HUES6 (cell line): Measurements from ENCODE around the gene ZRANB2.

ENCODE experiments used
- H3K27ac ChIP-seq: 2 replicates; pipeline ENCODE4 v1.7.0; 2013; ENCODE audit warnings: low read depth, mild to moderate bottlenecking, low read length, inconsistent platforms
- H3K27me3 ChIP-seq: 2 replicates; pipeline ENCODE4 v1.6.1; 2013; ENCODE audit warnings: low read length; ENCODE audit not compliant: control insufficient read depth, insufficient read depth
- H3K36me3 ChIP-seq: 2 replicates; pipeline ENCODE4 v1.6.1; 2013; ENCODE audit warnings: low read length; ENCODE audit not compliant: control insufficient read depth, insufficient read depth
- H3K4me1 ChIP-seq: 2 replicates; pipeline ENCODE4 v1.6.1; 2013; ENCODE audit warnings: low read length; ENCODE audit not compliant: control insufficient read depth, insufficient read depth
- H3K4me3 ChIP-seq: 2 replicates; pipeline ENCODE4 v1.5.1; 2013; ENCODE audit warnings: low read depth, low read length
- H3K9ac ChIP-seq: one replicate; pipeline ENCODE4 v1.6.1; 2013; ENCODE audit warnings: mild to moderate bottlenecking, low read length
- H3K9me3 ChIP-seq: 2 replicates; pipeline ENCODE4 v1.6.1; 2013; ENCODE audit warnings: low read depth, low read length; ENCODE audit not compliant: control insufficient read depth, insufficient read depth

Gene ZRANB2

DNA sequence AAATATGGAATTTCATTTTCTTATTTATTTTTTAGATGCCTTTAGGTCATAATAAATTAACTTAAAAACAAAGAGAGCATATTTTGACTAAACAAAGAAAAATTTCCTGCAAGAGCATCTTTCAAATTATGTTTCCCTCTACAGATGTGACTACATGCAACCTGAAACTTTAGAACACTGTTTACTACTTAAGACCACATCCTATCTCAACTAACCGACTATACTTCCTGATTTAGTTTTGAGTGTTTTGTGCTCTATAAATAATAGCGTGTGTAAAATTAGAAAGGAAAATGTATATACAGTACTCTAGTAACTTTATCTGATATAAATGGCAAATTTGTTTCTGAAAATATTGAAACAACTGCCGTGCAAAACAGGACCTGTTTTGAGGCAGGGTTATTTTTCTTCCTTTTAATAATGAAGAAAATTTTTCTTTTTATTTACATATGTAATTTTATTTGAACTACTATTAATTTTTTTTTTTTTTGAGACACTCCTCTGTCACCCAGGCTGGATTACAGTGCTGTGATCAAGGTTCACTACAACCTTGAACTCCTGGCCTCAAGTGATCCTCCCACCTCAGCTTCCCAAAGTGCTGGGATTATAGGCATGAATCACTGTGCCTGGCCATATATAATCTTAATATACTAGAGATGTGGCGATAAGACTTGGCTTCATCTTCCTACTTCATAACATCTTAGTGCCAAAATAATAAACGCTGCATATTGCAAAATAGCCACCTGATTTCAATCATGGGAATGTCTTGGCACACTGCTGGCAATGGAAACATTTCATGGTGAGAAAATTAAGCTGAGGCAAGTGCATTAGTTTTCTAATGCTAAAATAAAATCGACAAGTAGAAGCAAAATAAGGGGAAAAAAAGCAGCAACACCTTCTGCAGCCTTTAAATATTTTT lies 12.3 kb downstream of the ZRANB2 start:
- peaks cover 96% of the 10 kb centered on the region for H3K36me3 ChIP-seq

DNA sequence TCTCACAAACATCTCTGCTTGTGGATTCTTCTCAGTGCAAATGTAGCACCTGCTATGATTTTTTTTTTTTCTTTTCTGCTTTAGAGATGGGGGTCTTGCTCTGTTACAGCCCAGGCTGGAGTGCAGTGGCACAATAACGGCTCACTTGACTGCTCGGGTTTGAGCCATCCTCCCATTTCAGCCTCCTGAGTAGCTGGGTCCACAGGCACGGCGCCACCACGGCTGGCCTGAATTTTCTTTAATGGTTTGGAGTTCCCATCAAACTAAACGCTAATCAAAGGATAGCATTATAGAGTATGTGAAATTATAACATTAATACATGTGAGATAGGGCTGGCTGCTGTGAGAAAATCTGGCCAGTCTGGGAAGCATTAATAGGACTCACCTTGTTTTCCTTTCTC lies 26.0 kb downstream of the ZRANB2 start:
- H3K9me3 ChIP-seq, result no peaks in the 10 kb centered on the region
- no peak overlapping the region for H3K27ac ChIP-seq
- peaks cover 26% of the 10 kb centered on the region for H3K36me3 ChIP-seq
- no peak overlapping the region for H3K9ac ChIP-seq
- no peaks in the 10 kb centered on the region for H3K4me1 ChIP-seq
- no peaks in the 10 kb centered on the region for H3K27me3 ChIP-seq
- H3K4me3 ChIP-seq, result no peak overlapping the region

More for the DNA sequence above, 12.3 kb downstream of the ZRANB2 start:
- H3K9me3 ChIP-seq, result no peaks in the 10 kb centered on the region
- no peaks in the 10 kb centered on the region for H3K27me3 ChIP-seq
- no peak overlapping the region for H3K27ac ChIP-seq
- no peaks in the 10 kb centered on the region for H3K4me1 ChIP-seq
- H3K4me3 ChIP-seq, result no peak overlapping the region
- no peak overlapping the region for H3K9ac ChIP-seq

DNA sequence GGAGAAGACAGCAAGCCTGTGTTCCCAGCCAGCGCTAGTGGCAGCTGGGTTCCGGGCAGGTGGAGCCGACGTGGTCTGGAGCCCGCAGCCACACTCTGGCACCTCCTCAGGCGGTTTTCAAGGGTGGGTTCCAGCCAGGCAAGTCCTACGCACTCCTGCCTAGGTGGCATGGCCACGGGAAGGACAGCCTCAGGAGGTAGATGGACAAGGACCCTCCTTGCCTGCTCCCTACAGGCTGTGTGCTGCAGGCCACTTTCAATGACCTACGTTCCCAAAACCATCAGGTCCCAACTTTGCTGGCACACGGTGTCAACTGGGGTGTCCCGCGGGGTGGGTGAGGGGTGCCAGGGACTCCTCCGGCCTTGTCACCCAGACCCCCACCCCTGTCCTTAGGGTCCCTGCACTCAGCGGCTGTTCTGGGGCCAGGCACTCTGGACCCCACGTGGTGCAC lies 26.5 kb downstream of the ZRANB2 start:
- H3K9me3 ChIP-seq, result no peaks in the 10 kb centered on the region
- H3K36me3 ChIP-seq, result peaks cover 23% of the 10 kb centered on the region
- H3K9ac ChIP-seq, result no peak overlapping the region
- no peak overlapping the region for H3K4me3 ChIP-seq
- no peak overlapping the region for H3K27ac ChIP-seq
- peaks cover under 1% of the 10 kb centered on the region; the same call in 1 of the 2 replicates for H3K27me3 ChIP-seq
- no peaks in the 10 kb centered on the region for H3K4me1 ChIP-seq

DNA sequence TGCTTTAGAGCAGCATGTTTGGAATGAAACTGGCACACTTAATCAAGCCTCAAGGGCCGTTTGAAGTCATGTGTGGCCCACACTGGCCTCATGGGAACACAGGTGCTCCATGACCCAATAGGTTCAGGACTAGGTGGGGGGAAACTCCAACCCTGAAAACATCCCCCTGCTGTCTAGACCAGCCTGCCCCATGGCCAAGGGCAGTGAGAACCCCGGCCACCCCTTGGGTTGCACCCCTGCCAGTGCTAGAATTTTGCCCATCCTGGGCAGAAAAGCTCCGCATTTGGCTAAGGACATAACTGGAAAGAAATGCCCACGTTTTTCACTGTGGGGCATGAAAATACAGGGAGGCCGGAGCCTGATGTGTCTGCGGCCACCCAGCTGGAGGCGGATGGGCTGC lies 27.1 kb downstream of the ZRANB2 start:
- peaks cover 6% of the 10 kb centered on the region for H3K27me3 ChIP-seq
- H3K9me3 ChIP-seq, result no peaks in the 10 kb centered on the region
- H3K36me3 ChIP-seq, result peaks cover 17% of the 10 kb centered on the region
- no peaks in the 10 kb centered on the region for H3K4me1 ChIP-seq
- no peak overlapping the region for H3K4me3 ChIP-seq
- H3K9ac ChIP-seq, result no peak overlapping the region
- no peak overlapping the region for H3K27ac ChIP-seq

DNA sequence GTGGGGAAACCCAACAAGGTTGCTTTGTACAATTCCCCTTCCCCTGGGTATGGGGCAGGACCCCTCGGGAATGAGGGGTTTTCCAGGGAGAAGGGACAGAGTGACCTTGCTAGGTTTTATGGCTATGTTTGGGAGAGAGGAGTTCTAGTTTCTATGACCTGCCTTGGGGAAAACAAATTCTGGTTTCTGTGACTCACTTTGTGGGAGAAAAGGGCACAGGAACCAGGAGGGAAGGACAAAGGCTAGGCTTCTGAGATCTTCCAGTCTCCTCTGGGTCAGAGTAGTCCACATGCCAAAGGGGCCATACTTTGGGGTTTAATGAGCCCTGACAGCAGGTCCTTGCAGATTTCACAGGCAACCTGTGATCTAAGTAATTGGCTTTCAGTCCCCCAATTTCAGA lies 27.7 kb downstream of the ZRANB2 start:
- Histone ChIP-seq H3K27ac (no peak overlapping the region), H3K27me3 (peaks cover 12% of the 10 kb centered on the region), H3K9ac (no peak overlapping the region)

DNA sequence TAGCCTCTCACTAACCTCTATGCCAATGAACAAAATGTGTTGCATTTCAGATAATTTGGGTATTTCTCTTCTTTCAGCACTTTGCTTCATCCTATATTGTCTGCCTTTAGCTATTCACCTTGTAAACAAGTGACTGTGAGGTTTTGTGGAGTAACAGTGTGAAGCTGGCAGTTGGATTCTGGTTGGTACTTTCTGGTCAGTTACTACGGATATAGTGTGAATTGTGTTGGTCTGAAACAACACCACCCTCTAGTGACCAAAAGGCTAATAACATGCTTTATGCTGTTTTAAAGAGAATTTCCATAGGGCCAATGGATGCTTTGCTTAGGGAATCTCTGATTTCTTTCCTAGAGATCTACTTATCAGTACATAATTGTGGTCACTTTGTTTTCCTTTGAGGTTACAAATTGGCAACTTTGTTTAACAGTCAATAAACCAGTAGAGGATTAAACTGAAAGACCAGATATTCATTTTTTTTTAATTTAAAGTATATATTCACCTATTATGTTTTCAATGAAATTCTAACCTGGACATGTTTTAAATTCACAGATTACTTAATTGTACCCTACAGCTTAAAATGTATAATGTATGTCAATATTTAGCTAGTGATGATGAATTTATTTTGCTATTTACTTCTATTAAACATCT lies 30.8 kb downstream of the ZRANB2 start:
- Histone ChIP-seq H3K4me1 (peaks cover 15% of the 10 kb centered on the region), H3K9me3 (no peaks in the 10 kb centered on the region), H3K27ac (no peak overlapping the region), H3K27me3 (peaks cover 36% of the 10 kb centered on the region), H3K4me3 (no peak overlapping the region), H3K36me3 (no peaks in the 10 kb centered on the region), H3K9ac (no peak overlapping the region)

More for the DNA sequence above, 27.7 kb downstream of the ZRANB2 start:
- Histone ChIP-seq H3K9me3 (no peaks in the 10 kb centered on the region), H3K36me3 (peaks cover 13% of the 10 kb centered on the region), H3K4me3 (no peak overlapping the region), H3K4me1 (peaks cover 5% of the 10 kb centered on the region; the same call in 1 of the 2 replicates)

DNA sequence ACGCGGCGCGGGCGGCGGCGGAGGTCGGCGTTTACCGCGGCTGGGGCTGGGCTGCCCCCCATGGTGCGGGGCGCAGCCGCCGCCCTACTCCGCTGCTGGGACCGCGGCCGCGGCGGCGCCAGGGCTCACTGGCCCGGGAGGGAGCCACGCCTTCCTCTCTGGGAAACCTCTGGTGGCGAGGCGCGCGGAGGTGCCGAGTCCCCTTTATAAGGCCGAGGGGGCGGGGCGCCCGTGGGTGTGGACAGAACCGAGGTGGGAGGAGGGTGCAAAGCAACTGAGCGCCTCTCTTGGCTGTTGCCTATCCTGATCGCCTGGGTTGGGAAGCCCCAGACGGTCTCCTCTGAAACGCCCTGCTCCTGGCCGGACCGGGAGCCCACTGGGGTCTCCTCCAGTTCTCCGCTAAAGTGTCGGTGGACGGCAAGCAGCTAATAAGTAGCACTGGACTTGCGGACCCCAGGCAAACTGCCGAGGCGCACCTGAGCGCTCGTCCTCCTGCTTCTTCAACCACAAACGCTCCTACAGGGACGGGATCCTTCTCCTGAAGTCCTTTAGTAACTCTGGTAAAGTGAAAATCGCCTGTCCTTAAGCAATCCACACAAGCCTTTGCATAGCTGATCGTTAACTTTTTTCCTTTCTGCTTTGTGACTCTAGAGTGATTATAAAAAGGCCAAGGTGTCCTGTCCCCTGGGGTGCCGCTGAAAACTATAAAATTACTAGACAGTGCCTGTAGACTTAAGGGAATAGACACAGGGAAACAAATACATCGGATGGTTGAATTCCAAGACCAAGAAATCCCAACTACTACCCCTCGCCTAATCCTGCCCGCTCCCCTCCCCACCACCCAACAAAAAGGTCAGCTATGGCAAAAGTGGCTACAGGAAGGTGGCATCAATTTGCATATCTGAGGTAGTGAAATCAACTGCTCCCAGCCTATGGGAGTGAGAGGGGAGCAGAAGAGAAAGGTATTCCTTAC lies 32.9 kb downstream of the ZRANB2 start, which contains the start of gene PTGER3:
Gene PTGER3, minus strand, starts transcription at position 182 of the 973 bp plus-strand sequence. CDS start 239 bp downstream, outside the sequence.
- Histone ChIP-seq H3K4me3 (peak within 1 kb of the TSS; percentile 79), H3K9me3 (no peaks in the 10 kb centered on the region), H3K27me3 (peaks cover 36% of the 10 kb centered on the region), H3K9ac (peak within 1 kb of the TSS; percentile 38), H3K4me1 (peaks cover 15% of the 10 kb centered on the region), H3K36me3 (no peaks in the 10 kb centered on the region), H3K27ac (no peak within 1 kb of the TSS)

DNA sequence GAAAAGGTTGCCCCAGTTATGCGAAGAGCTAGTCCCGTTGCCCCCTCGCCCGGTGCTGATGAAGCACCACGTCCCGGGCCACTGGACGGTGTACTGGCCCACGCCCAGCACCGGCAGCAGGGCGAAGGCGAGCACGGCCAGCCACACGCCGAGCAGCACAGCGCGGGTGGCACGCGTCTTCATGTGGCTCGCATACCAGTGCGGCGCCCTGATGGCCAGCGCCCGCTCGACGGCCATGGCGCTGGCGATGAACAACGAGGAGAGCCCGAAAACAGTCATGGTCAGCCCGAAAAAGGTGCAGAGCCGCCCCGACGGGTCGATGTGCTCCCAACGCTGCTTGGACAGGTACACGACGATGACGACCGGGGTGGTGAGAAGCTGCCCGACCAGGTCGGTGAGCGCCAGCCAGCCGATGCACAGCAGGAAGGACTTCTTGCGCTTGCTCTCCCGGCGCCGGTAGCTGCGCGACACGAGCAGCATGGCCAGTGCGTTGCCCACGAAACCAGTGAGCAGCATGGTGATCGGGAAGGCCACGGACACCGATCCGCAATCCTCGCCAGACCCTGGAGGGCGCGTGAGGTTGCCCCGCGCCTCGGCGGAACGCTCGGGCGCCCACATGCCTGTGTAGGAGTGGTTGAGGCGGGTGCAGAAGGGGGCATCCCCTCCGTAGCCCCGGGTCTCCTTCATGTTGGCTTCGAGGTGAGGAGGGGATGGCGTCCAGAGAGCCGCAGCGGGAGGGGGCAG lies 33.8 kb downstream of the ZRANB2 start:
- Histone ChIP-seq H3K27me3 (peaks cover 36% of the 10 kb centered on the region), H3K4me3 (peak overlapping the region; percentile 79)

DNA sequence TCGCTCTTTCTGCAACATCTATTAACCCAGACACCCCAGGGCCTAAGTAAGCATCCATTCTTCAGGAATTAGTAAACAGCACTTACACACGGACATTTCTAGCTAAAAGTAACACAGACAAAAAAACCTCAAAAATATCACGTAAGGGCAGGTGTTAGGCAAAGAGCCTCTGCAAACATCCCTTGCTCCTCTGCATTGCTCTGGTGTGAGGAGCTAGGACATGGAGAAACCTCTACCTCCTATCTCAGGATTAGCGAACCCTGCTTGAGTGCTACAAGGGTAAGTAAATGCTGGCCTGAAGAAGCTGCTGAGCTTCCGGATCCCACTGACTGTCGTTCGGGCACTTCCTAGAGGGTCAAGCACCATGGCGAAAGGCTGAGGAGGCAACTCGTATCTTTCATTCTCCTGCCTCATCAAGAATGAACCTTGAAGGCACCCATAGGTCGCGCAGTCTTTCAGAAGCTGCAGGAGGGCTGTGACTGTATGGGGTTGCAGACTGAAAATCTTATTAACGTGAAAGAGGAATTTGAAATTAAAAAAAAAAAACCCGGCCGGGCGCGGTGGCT lies 35.3 kb downstream of the ZRANB2 start:
- no peak overlapping the region for H3K4me3 ChIP-seq
- peaks cover 15% of the 10 kb centered on the region for H3K4me1 ChIP-seq
- H3K9me3 ChIP-seq, result no peaks in the 10 kb centered on the region
- H3K27me3 ChIP-seq, result peaks cover 36% of the 10 kb centered on the region
- H3K9ac ChIP-seq, result no peak overlapping the region
- H3K36me3 ChIP-seq, result no peaks in the 10 kb centered on the region
- H3K27ac ChIP-seq, result no peak overlapping the region

More for the DNA sequence above, 33.8 kb downstream of the ZRANB2 start:
- H3K4me1 ChIP-seq, result peaks cover 15% of the 10 kb centered on the region
- H3K27ac ChIP-seq, result no peak overlapping the region
- peak overlapping the region; percentile 38 for H3K9ac ChIP-seq
- no peaks in the 10 kb centered on the region for H3K36me3 ChIP-seq
- no peaks in the 10 kb centered on the region for H3K9me3 ChIP-seq

DNA sequence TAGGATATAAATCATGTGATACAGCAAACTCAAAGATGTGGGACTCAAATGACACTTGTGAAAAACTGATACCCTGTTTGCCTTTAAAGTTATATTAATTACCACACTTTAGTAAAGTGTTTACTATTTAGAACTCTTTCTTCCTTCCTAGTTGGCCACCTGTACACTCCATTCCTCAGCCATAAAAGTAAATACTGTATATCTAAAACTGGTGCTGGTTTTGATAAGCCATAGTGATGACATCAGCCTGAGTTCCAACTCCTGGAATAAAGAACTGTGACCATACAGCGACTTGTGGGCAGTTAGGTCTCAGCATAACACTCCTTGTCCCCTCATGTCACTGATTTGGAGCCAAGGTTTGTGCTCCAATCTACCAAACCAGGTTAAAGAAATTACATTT lies 36.0 kb downstream of the ZRANB2 start:
- Histone ChIP-seq H3K36me3 (no peaks in the 10 kb centered on the region), H3K27ac (no peak overlapping the region), H3K4me1 (peaks cover 15% of the 10 kb centered on the region), H3K9me3 (no peaks in the 10 kb centered on the region), H3K27me3 (peaks cover 36% of the 10 kb centered on the region), H3K4me3 (no peak overlapping the region), H3K9ac (no peak overlapping the region)
